ENCODE data around the gene USP47.

DNA sequence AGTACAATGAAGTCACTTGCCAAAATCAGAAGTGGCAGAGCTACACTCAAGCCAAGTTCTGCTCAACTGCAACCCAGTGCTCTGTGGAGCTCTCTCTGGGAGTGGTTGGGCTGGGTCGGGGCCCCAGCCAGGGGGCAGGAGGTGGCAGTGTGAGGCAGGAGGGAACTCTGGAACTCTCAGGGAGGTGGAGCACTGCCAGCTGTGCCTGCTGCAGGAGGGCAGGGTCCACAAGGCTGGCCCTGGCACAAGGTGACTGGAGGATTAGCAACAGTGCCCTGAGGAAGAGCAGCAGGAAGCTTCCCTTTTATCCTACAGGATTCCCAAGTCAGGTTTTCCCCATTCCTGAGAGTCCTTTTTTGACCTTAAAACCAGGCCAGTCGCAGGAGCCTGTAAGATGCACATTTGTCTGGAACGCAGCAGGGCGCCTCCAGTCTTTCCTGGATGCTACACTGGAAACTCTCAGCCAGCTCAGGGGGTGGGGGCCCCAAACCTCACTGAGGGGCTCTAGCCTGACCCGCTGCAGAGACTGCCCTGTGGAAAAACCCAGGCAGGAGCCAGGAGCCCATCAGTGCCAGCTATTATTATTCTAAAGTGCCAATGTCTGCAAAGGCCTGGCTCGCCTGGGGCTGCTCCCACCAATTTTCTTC, 134.8 kb downstream of the USP47 start:
- no peak for TF ChIP-seq POLR2A (IDR thresholded peaks at IDR 0.05; ENCODE audit: low read depth, low read length)
- TF ChIP-seq POLR2AphosphoS5 (IDR thresholded peaks at IDR 0.05; ENCODE audit: low read depth, low read length), result no peak

Data from GM12891 (cell line).